ENCODE data around the gene SLC22A23. TPM values are rescaled to one million over a fixed set of nuclear protein-coding genes. Genes with fewer than 3 reads are reported as not detected.

Gene SLC22A23
- total RNA-seq, 1 donor from 2014 or later = 18.7 TPM

GRCh38 chr6:3457710-3458602, 1.1 kb upstream of the SLC22A23 start:
- no peaks in the 10 kb centered on the region for H3K27me3 ChIP-seq (ENCODE audit: control insufficient read depth, insufficient read depth, low read length)
- H3K36me3 ChIP-seq (ENCODE audit: control insufficient read depth, insufficient read depth, low read length) = no peaks in the 10 kb centered on the region
- H3K4me3 ChIP-seq (ENCODE audit: low read depth, low read length) = peak overlapping the region; percentile 69
- no peak for TF ChIP-seq CTCF (IDR thresholded peaks at IDR 0.05; ENCODE audit: insufficient read depth, low read length, severe bottlenecking)
- DNase-seq (ENCODE audit: low read depth) (peak; percentile 67), FAIRE-seq (no peak)

- Histone ChIP-seq H3K36me3 (ENCODE audit: control insufficient read depth, insufficient read depth, low read length) (no peaks in the 10 kb centered on the region), H3K4me3 (ENCODE audit: low read depth, low read length) (peak overlapping the region; percentile 69), H3K27me3 (ENCODE audit: control insufficient read depth, insufficient read depth, low read length) (no peaks in the 10 kb centered on the region)
- no peak for DNase-seq (ENCODE audit: low read depth)
- no peak for FAIRE-seq
- TF ChIP-seq CTCF (IDR thresholded peaks at IDR 0.05; ENCODE audit: insufficient read depth, low read length, severe bottlenecking) = no peak
These were observed 404 bp downstream of the SLC22A23 start for GRCh38 chr6:3456395-3456897.

GRCh38 chr6:3455569-3456394, 1.1 kb downstream of the SLC22A23 start:
- no peak for DNase-seq (ENCODE audit: low read depth)
- FAIRE-seq = no peak
- H3K27me3 ChIP-seq (ENCODE audit: control insufficient read depth, insufficient read depth, low read length) = no peaks in the 10 kb centered on the region

GRCh38 chr6:3455147-3455568, 1.7 kb downstream of the SLC22A23 start:
- peak overlapping the region; percentile 69 for H3K4me3 ChIP-seq (ENCODE audit: low read depth, low read length)
- no peak for TF ChIP-seq CTCF (IDR thresholded peaks at IDR 0.05; ENCODE audit: insufficient read depth, low read length, severe bottlenecking)
- DNase-seq (ENCODE audit: low read depth) (peak; percentile 50), FAIRE-seq (no peak)
- no peaks in the 10 kb centered on the region for H3K36me3 ChIP-seq (ENCODE audit: control insufficient read depth, insufficient read depth, low read length)
- no peaks in the 10 kb centered on the region for H3K27me3 ChIP-seq (ENCODE audit: control insufficient read depth, insufficient read depth, low read length)

More at GRCh38 chr6:3455569-3456394, 1.1 kb downstream of the SLC22A23 start:
- no peaks in the 10 kb centered on the region for H3K36me3 ChIP-seq (ENCODE audit: control insufficient read depth, insufficient read depth, low read length)
- H3K4me3 ChIP-seq (ENCODE audit: low read depth, low read length) = peak overlapping the region; percentile 69
- no peak for TF ChIP-seq CTCF (IDR thresholded peaks at IDR 0.05; ENCODE audit: insufficient read depth, low read length, severe bottlenecking)

- no peak for FAIRE-seq
- TF ChIP-seq CTCF (IDR thresholded peaks at IDR 0.05; ENCODE audit: insufficient read depth, low read length, severe bottlenecking) = no peak
- H3K4me3 ChIP-seq (ENCODE audit: low read depth, low read length) = peak overlapping the region; percentile 69
- no peaks in the 10 kb centered on the region for H3K27me3 ChIP-seq (ENCODE audit: control insufficient read depth, insufficient read depth, low read length)
- peak; percentile 61 for DNase-seq (ENCODE audit: low read depth)
- H3K36me3 ChIP-seq (ENCODE audit: control insufficient read depth, insufficient read depth, low read length) = no peaks in the 10 kb centered on the region
These were observed 2.4 kb downstream of the SLC22A23 start for GRCh38 chr6:3454273-3455010.

Measured in bronchial epithelial cell (primary cell).